Neuronal stem cell (in vitro differentiated cells): ENCODE results near the gene RFX4.

Experiments used
- DNase-seq: peaks from one replicate; pipeline ENCODE4 v3.0.0-alpha.2; 2013; ENCODE audit warnings: low spot score
- H2AFZ ChIP-seq: one replicate; pipeline ENCODE4 v1.6.1; 2013; ENCODE audit warnings: mild to moderate bottlenecking, low read length, inconsistent platforms
- H2AK5ac ChIP-seq: 2 replicates; pipeline ENCODE4 v1.6.1; 2013; ENCODE audit warnings: low read depth, mild to moderate bottlenecking, inconsistent platforms, low read length, moderate library complexity, mixed read lengths
- H2BK120ac ChIP-seq: 2 replicates; pipeline ENCODE4 v1.6.1; 2013; ENCODE audit warnings: low read depth, mild to moderate bottlenecking, inconsistent platforms, low read length, moderate library complexity, mixed read lengths
- H2BK12ac ChIP-seq: one replicate; pipeline ENCODE4 v1.6.1; 2013; ENCODE audit warnings: low read length, inconsistent platforms
- H2BK15ac ChIP-seq: 2 replicates; pipeline ENCODE4 v1.6.1; 2013; ENCODE audit warnings: mild to moderate bottlenecking, low read length, inconsistent platforms, mixed read lengths
- H2BK5ac ChIP-seq: one replicate; pipeline ENCODE4 v1.6.1; 2013; ENCODE audit warnings: inconsistent platforms, mild to moderate bottlenecking, low read length, moderate library complexity
- H3K14ac ChIP-seq: one replicate; pipeline ENCODE4 v1.6.1; 2013; ENCODE audit warnings: low read length, inconsistent platforms
- H3K18ac ChIP-seq: 2 replicates; pipeline ENCODE4 v1.6.1; 2013; ENCODE audit warnings: low read length, inconsistent platforms
- H3K23ac ChIP-seq: 2 replicates; pipeline ENCODE4 v1.6.1; 2013; ENCODE audit warnings: low read depth, mild to moderate bottlenecking, mixed read lengths, low read length, inconsistent platforms; ENCODE audit not compliant: poor library complexity
- H3K27ac ChIP-seq: replicated peaks from 3 replicates; pipeline ENCODE4 v1.5.1; 2013; ENCODE audit warnings: low read length, inconsistent platforms
- H3K27me3 ChIP-seq, 3 experiments: 2 replicates each; pipeline ENCODE4 v1.6.1; 2013; ENCODE audit warnings: low read length in 3 of 3, mild to moderate bottlenecking in 2 of 3, inconsistent platforms in 1 of 3, low read depth in 1 of 3, mixed read lengths in 1 of 3, moderate library complexity in 1 of 3; ENCODE audit not compliant: control insufficient read depth in 3 of 3, insufficient read depth in 3 of 3
- H3K36me3 ChIP-seq, 2 donors: replicated peaks in 1 of 2; 2 replicates each; pipeline ENCODE4 v1.6.1; 2013; ENCODE audit warnings: low read length in 2 of 2; ENCODE audit not compliant: control insufficient read depth in 2 of 2, insufficient read depth in 2 of 2
- H3K4ac ChIP-seq: 2 replicates; pipeline ENCODE4 v1.6.1; 2013; ENCODE audit warnings: inconsistent platforms, mild to moderate bottlenecking, low read length, moderate library complexity
- H3K4me1 ChIP-seq, 2 donors: 1 replicate in 1 of 2; 2 replicates in 1 of 2; pipeline ENCODE4 v1.6.1; 2013; ENCODE audit warnings: low read length in 2 of 2, low read depth in 1 of 2; ENCODE audit not compliant: control insufficient read depth in 2 of 2, insufficient read depth in 1 of 2
- H3K4me2 ChIP-seq: one replicate; pipeline ENCODE4 v1.6.1; 2013; ENCODE audit warnings: mild to moderate bottlenecking, low read length, inconsistent platforms; ENCODE audit not compliant: insufficient read depth, poor library complexity, severe bottlenecking
- H3K4me3 ChIP-seq, 2 donors: 2 replicates each; pipeline ENCODE4 v1.5.1; 2013; ENCODE audit warnings: low read length in 2 of 2, mild to moderate bottlenecking in 2 of 2, inconsistent platforms in 1 of 2, moderate library complexity in 1 of 2
- H3K79me1 ChIP-seq: one replicate; pipeline ENCODE4 v1.6.1; 2013; ENCODE audit warnings: low read depth, mild to moderate bottlenecking, inconsistent platforms, low read length, moderate library complexity
- H3K9ac ChIP-seq: one replicate; pipeline ENCODE4 v1.6.1; 2013; ENCODE audit warnings: mild to moderate bottlenecking, low read depth, low read length, inconsistent platforms; ENCODE audit not compliant: poor library complexity
- H3K9me3 ChIP-seq, 2 donors: replicated peaks in 1 of 2; 2 replicates each; pipeline versions ENCODE3 to v1.6.1; 2013; ENCODE audit warnings: low read length in 2 of 2, mild to moderate bottlenecking in 2 of 2, inconsistent platforms in 1 of 2, low read depth in 1 of 2, mixed read lengths in 1 of 2, moderate library complexity in 1 of 2; ENCODE audit not compliant: control insufficient read depth in 2 of 2, insufficient read depth in 1 of 2
- H4K8ac ChIP-seq: one replicate; pipeline ENCODE4 v1.6.1; 2013; ENCODE audit warnings: low read depth, mild to moderate bottlenecking, inconsistent platforms, low read length, moderate library complexity
- H4K91ac ChIP-seq: one replicate; pipeline ENCODE4 v1.6.1; 2013; ENCODE audit warnings: low read length, low read depth, mild to moderate bottlenecking, inconsistent platforms; ENCODE audit not compliant: poor library complexity
- WGBS, 2 donors: extraction: QIAGEN DNeasy Blood & Tissue Kit; methylation state at CpG; one replicate each; pipeline ENCODE4 v1.1.7; 2013; ENCODE audit warnings: missing lambda C conversion rate in 2 of 2, mixed read lengths in 1 of 2; ENCODE audit not compliant: insufficient read length in 2 of 2, insufficient replicate concordance in 1 of 2; ENCODE audit errors: extremely low coverage in 2 of 2; 5-methylcytosine and 5-hydroxymethylcytosine counted together

Gene RFX4

DNA sequence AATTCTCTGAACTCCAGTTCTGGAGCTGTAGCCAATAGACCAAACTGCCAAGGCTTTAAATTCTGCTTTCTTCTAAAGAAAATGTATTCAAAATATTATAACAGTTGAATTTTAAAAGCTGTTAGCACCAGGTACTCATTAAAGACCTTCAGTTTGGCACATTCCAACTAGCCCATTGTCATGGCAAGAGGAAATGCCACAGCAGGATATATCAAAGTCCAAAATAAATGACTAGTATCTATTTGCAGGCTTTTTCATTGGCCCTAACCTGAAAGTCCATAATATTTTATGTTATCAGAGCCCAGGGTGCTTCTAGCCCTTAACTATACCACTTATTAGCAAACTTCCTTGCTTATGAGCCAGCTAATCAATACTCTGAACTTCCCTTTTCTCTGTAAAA lies 188.6 kb downstream of the RFX4 start:
- no peak overlapping the region for H2BK12ac ChIP-seq
- H3K4me2 ChIP-seq, result no peak overlapping the region
- no peaks in the 10 kb centered on the region for H3K27me3 ChIP-seq
- no peak overlapping the region for H2BK5ac ChIP-seq
- H2AFZ ChIP-seq, result no peak overlapping the region
- H2BK15ac ChIP-seq, result no peak overlapping the region
- no peaks in the 10 kb centered on the region for H3K9me3 ChIP-seq
- no peak overlapping the region for H3K9ac ChIP-seq
- no peak overlapping the region for H3K23ac ChIP-seq
- H2AK5ac ChIP-seq, result no peak overlapping the region
- no peak overlapping the region for H2BK120ac ChIP-seq
- no peak overlapping the region for H3K4ac ChIP-seq
- no peak overlapping the region for H3K27ac ChIP-seq
- H3K79me1 ChIP-seq, result peaks cover 4% of the 10 kb centered on the region
- no peak for DNase-seq
- H3K4me3 ChIP-seq, result no peak overlapping the region
- no peak overlapping the region for H3K14ac ChIP-seq
- H3K36me3 ChIP-seq, result peaks cover 0 to 9% of the 10 kb centered on the region in 2 donors
- no peak overlapping the region for H4K8ac ChIP-seq
- H3K4me1 ChIP-seq, result peaks cover 22 to 39% of the 10 kb centered on the region in 2 donors
- H4K91ac ChIP-seq, result no peak overlapping the region
- no peak overlapping the region for H3K18ac ChIP-seq

DNA sequence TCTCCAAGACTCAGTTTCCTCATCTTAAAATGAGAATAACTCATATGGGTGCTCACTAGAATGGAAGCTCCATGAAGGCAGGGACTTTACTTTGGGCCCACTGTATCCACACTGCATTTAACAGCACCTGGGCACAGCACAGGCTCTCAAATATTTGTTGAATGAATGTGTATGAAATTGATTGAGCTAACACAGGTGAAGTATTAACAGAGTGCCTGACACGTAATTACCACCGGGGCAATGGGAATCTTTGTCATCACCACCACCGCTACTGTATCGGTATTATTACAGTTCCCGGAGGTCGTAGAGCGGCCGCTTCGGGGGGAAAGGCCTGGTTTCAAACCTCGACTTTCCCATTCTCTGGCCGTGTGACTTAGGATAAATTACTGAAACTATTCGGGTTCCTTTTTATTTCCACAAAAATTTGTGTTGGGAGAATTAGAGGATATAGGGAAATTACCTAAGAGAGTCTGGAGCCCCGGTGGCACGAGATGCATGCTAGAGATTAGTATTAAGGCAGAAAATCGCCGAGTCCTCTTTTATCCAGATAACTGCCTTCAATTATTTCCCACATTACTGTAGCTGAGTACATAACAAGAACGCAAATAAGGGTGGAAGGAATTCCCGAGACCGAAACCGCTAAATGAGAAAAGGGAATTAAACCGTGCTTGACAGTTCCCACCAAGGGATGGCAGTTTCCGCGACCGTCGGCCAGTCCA lies 190.6 kb downstream of the RFX4 start:
- Histone ChIP-seq H2AFZ (peak overlapping the region; percentile 84), H3K79me1 (peaks cover 4% of the 10 kb centered on the region), H3K4me3 (peak overlapping the region; percentile 78 to 90), H2BK15ac (no peak overlapping the region), H3K4me2 (peak overlapping the region; percentile 65), H3K9ac (peak overlapping the region; percentile 65), H2BK120ac (no peak overlapping the region), H3K23ac (peak overlapping the region; percentile 70), H4K8ac (no peak overlapping the region), H3K27ac (peak overlapping the region; percentile 48), H3K4ac (no peak overlapping the region), H3K18ac (peak overlapping the region; percentile 61), H3K27me3 (no peaks in the 10 kb centered on the region), H3K4me1 (peaks cover 8 to 23% of the 10 kb centered on the region in 2 donors), H2AK5ac (no peak overlapping the region), H3K9me3 (peaks cover 0 to 8% of the 10 kb centered on the region in 2 donors), H3K36me3 (peaks cover 0 to 27% of the 10 kb centered on the region in 2 donors), H4K91ac (no peak overlapping the region), H2BK12ac (no peak overlapping the region), H3K14ac (peak overlapping the region; percentile 5), H2BK5ac (no peak overlapping the region)
- no peak for DNase-seq
- WGBS, 2 donors, result no CpG with 5 or more reads among the region's 25 CpGs

DNA sequence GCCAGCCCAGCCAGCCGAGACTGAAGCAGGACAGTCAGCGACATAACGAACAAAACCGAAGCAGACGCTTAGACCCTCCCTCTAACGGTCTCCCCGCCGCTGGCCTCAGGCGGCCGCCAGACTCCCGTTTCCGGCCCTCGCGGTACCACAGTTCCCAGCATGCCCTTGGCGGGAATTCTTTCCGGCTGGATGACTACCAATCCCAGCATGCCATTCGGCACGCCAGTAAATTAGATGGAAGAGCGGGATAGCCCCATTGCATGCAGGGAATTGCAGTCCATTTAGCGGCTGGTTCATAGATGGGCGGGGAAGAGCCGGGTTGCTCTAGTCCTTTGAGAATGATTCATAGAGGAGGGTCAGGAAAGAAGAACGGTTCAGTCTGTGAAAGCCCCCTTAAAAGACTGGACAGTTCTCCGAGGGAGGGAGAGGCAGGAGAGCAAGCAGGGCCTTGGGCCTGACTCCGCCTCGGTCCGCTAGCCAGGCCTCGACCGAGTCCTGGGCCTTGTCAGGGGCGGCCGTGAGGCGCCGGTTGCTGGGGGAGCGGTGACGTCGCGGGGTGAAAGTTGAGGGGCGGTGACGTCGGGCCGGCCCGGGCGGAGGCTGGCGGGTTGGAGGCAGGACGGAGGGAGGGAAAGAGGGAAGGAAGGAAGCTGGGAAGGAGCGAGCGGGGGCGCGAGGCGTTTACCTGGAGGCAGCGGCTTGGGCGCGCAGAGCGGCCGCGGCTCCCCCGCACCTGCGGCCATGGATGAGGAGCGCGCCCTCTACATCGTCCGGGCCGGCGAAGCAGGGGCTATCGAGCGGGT lies 191.4 kb downstream of the RFX4 start, which contains the start of gene RIC8B:
RIC8B (plus strand) TSS at position 678 of the 803 bp plus-strand sequence; CDS start at position 742, 64 bp downstream.
- H3K14ac ChIP-seq, result peak within 1 kb of the TSS; percentile 5
- H2BK120ac ChIP-seq, result no peak within 1 kb of the TSS
- H3K4me1 ChIP-seq, result peaks cover 2 to 19% of the 10 kb centered on the region in 2 donors
- WGBS, 2 donors, result no CpG with 5 or more reads among the region's 66 CpGs
- H3K18ac ChIP-seq, result peak within 1 kb of the TSS; percentile 94
- H2AFZ ChIP-seq, result peak within 1 kb of the TSS; percentile 94
- peak within 1 kb of the TSS; percentile 82 for H3K9ac ChIP-seq
- H3K4ac ChIP-seq, result no peak within 1 kb of the TSS
- no peak within 1 kb of the TSS for H2AK5ac ChIP-seq
- no peaks in the 10 kb centered on the region for H3K27me3 ChIP-seq
- H4K91ac ChIP-seq, result no peak within 1 kb of the TSS
- no peak within 1 kb of the TSS for H4K8ac ChIP-seq
- H3K4me3 ChIP-seq, result peak within 1 kb of the TSS; percentile 90 to 96
- DNase-seq, result peak; percentile 98
- H3K27ac ChIP-seq, result peak within 1 kb of the TSS; percentile 88
- H3K79me1 ChIP-seq, result peaks cover 4% of the 10 kb centered on the region
- peaks cover 0 to 33% of the 10 kb centered on the region in 2 donors for H3K36me3 ChIP-seq
- peak within 1 kb of the TSS; percentile 70 for H3K23ac ChIP-seq
- H3K9me3 ChIP-seq, result peaks cover 0 to 12% of the 10 kb centered on the region in 2 donors
- H2BK15ac ChIP-seq, result peak within 1 kb of the TSS; percentile 33
- H3K4me2 ChIP-seq, result peak within 1 kb of the TSS; percentile 86
- H2BK12ac ChIP-seq, result no peak within 1 kb of the TSS
- H2BK5ac ChIP-seq, result peak within 1 kb of the TSS; percentile 79
